GM12864 (cell line): ENCODE results near the gene CD82.

Experiments
- DNase-seq: peaks from one replicate; pipeline ENCODE4 v3.0.0-alpha.2; 2011; ENCODE audit warnings: low read depth
- H3K4me3 ChIP-seq: 2 replicates; pipeline ENCODE4 v1.5.1; 2011; ENCODE audit warnings: mild to moderate bottlenecking, low read depth, low read length, control low read depth
- CTCF ChIP-seq: IDR thresholded peaks from 2 replicates; pipeline ENCODE4 v1.5.1; 2011; ENCODE audit warnings: low read depth, mild to moderate bottlenecking, moderate library complexity, low read length, control low read depth, inconsistent platforms; ENCODE audit errors: missing control alignments

The CD82 gene

GRCh38 chr11:44565211-44565952, at the start of gene CD82:
TSS of gene CD82 (plus strand) at chr11:44565663. CDS start at chr11:44594663, 29,000 bp downstream.
- peak; percentile 24 for TF ChIP-seq CTCF
- peak within 1 kb of the TSS; percentile 74 for H3K4me3 ChIP-seq
- peak; percentile 80 for DNase-seq

DNA sequence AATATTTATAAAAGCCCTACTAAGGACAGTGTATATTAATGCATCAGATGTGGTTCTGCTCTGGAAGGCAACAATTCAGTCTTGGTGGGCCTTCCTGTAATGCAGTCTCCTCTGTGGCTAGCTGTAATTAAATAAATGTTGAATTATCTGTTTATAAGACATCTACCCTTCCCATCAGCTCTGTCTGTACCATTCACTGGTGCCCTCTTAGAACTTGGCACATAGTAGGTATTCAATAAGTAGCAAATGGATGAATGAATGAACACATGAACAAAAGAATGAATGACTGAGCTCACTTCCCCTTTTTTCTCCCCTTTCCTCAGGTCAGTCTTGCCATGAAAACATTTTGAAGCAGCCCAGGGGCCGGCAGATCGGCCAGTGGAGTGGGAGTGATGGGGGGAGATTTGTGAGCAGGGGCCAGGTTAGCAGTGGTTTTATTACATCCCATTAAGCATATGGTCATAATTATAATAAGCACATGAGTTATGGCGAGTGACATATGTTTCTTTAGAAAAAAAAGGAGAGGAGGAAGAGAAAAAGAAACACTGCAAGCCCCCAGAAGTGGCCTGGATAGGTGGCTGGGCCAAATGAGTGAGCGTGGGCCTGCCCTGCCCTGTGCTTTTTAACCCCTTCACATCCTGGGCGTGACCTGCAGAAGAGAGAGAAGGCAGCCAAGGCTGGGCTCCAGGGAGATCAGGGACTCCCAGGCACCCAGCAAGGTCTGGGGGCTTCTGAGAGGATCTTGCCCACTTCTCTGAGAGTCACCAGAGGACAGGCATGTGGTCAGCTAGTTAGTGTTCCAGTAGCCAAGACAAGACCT, 48.6 kb upstream of the CD82 start:
- no peak for TF ChIP-seq CTCF
- no peak overlapping the region for H3K4me3 ChIP-seq
- no peak for DNase-seq

GRCh38 chr11:44517541-44517940, 47.9 kb upstream of the CD82 start:
- DNase-seq: no peak
- no peak overlapping the region for H3K4me3 ChIP-seq
- no peak for TF ChIP-seq CTCF

DNA sequence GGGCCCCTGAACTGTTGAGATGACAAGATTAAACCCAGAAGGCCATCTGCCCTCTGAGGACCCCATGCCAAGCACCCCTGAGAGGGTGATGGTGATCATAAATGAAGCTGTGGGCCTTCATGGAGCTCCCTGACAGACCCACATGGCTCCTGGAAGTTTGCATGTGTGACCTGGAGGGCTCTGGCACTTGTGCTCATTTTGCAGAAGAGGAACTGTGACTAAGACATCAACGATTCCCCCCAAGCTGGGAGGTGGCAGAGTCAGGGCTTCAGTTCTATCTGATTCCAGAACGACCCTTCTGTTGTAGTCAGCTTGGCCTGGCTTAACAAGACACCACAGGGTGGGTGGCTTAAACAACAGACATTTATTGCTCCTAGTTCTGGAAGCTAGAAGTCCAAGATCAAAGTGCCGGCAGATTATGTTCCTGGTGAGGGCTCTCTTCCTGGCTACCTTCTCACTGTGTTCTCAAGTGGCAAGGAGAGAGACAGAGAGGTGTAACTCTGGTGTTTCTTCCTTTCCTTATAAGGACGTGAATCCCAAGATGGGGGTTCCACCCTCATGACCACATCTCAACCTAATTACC, 46.4 kb upstream of the CD82 start:
- DNase-seq: no peak
- H3K4me3 ChIP-seq: no peak overlapping the region
- TF ChIP-seq CTCF: no peak

GRCh38 chr11:44519989-44520737, 45.3 kb upstream of the CD82 start:
- no peak for DNase-seq
- no peak overlapping the region for H3K4me3 ChIP-seq
- no peak for TF ChIP-seq CTCF

GRCh38 chr11:44521148-44521547, 44.3 kb upstream of the CD82 start:
- H3K4me3 ChIP-seq: no peak overlapping the region
- no peak for DNase-seq
- no peak for TF ChIP-seq CTCF
